Activated CD4-positive, alpha-beta T cell treated with anti-CD3 and anti-CD28 coated beads, Interleukin-2, amount 50 U/mL, for 48 hours (primary cell): ENCODE measurements around the gene RPS26.

Source experiments
- DNase-seq, 2 experiments: peaks; one replicate each; pipeline ENCODE4 v3.0.0-alpha.2; 2020

The RPS26 gene

DNA sequence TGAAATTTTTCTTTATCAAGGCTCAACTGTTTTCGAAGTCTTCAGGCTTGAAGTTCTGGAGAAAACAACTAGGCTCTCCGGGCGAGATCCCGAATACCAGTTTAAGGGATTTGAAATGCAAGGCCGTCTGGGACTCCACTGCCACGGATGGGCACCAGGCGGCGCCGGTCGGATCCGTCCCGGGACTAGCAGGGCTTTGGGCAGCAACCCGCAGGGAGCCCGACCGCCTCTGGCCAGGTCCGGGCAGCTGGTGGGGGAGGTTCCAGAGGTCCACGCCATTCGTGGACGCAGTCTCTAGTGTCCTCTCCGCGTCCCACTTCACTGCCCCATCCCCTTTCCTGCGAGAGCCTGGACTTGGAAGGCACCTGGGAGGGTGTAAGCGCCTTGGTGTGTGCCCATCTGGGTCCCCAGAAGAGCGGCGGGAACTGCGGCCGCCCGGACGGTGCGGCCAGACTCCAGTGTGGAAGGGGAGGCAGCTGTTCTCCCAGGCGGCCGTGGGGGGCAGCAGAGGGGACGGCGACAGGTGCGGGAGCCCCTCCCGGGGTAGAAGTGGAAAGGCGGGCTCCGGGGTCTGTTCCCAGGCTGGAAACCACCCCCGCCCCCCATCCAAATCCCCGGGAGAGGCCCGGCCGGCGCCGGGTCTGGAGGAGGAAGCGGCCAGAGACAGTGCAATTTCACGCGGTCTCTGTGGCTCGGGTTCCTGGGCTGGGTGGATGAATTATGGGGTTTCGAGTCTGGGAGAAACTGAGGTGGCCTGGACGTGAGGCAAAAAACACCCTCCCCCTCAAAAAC is 37.4 kb downstream of the RPS26 start:
- peak; percentile 68 to 74 for DNase-seq

- peak; percentile 74 to 82 for DNase-seq
Observed at GRCh38 chr12:56079723-56080555, 38.2 kb downstream of the RPS26 start, which contains the start of gene ERBB3. Gene ERBB3 (plus strand): TSS chr12:56080165. CDS start chr12:56080301, 136 bp downstream.

GRCh38 chr12:56080556-56081138 is 38.9 kb downstream of the RPS26 start:
- peak in 1 of 2 experiments; percentile 5 for DNase-seq

- DNase-seq, result no peak
Observed at GRCh38 chr12:56081393-56082347, 40.0 kb downstream of the RPS26 start.

- no peak for DNase-seq
Observed at GRCh38 chr12:56082382-56082781, 40.7 kb downstream of the RPS26 start.

DNA sequence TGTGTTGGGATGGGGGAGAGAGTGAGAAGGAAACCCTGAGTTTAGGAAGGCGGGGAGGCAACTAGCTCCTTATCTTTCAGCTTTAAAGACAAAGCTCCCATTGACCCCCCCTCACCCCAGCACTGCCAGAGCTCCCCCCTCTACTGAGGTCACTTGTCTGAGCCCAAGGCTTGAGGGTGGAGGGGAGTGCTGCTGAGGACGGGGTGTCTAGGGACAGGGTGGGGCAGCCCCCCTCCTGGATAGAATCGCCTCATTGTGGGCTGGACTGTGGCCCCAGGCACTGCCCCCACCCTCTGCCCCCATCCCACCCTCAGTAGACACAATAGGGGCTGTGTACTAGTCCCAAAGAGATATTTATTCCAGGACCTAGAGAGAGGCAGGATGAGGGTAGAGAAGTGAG is 41.2 kb downstream of the RPS26 start:
- no peak for DNase-seq

- peak; percentile 42 to 57 for DNase-seq
Observed at GRCh38 chr12:56084958-56085543, 43.3 kb downstream of the RPS26 start.

- DNase-seq, result no peak
Observed at GRCh38 chr12:56086096-56086495, 44.4 kb downstream of the RPS26 start.

- no peak for DNase-seq
Observed at GRCh38 chr12:56086608-56087007, 44.9 kb downstream of the RPS26 start.

DNA sequence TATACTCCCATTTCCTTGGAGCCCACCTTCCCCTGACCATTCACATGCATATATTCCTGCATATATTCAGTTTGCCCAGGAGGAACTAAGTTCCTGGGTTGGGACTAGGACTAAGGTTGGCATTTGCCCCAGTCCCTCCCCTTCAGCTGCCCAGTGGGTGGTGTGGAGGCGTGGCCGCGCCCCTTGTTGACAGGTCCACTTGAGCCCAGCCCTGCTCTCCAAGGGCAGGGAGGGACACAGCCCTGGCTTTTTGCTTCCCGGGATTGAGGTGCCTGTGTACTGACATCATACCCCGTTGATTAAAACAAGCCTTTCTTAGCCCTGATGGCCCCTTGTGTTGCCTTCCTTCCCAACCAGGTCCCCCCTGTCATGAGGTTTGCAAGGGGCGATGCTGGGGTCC is 45.5 kb downstream of the RPS26 start:
- DNase-seq, result no peak
